Measurements from ENCODE around the gene RIPPLY3.

DNA sequence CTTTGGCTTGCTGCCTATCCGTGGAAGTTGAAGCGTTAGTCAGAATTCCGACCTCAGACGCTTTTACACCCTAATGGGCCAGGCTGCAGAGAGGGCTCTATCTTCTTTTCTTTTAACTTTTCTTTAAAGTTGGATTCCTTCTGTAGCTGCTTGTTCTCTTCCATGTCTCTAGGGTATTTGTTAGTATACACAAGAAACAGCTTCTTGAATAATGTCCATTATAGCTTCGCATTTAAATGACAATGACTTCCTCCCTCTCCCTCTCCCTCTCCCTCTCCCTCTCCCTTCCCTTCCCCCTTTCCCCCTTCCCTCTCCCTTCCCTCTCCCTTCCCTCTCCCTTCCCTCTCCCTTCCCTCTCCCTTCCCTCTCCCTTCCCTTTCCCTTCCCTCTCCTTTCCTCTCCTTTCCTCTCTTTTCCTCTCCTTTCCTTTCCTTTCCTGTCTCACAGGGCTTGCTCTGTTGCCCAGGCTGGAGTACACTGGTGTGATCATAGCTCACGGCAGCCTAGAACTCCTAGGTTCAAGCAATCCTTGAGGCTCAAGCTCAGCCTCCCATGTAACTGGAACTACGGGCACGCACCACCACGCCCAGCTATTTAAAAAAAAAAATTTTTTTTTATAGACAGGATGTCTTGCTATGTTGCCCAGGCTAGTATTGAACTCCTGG, 33.0 kb downstream of the RIPPLY3 start:
- TF ChIP-seq EGR1 (IDR thresholded peaks at IDR 0.05) (no peak), REST (IDR thresholded peaks at IDR 0.05; ENCODE audit: low read depth) (no peak), TCF12 (IDR thresholded peaks at IDR 0.05; ENCODE audit: low read depth) (no peak), ZBTB7A (IDR thresholded peaks at IDR 0.05; ENCODE audit: low read depth) (no peak), YY1 (IDR thresholded peaks at IDR 0.05; ENCODE audit: low read depth) (no peak), RAD21 (IDR thresholded peaks at IDR 0.05; ENCODE audit: low read depth) (no peak), EP300 (IDR thresholded peaks at IDR 0.05; ENCODE audit: borderline replicate concordance) (no peak), CEBPB (IDR thresholded peaks at IDR 0.05) (no peak)
- TF ChIP-seq, protein P1, sequence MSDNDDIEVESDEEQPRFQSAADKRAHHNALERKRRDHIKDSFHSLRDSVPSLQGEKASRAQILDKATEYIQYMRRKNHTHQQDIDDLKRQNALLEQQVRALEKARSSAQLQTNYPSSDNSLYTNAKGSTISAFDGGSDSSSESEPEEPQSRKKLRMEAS (IDR thresholded peaks at IDR 0.05) = no peak
